DOHH2 (cell line): ENCODE results near the gene PRDX6.
"Not testable (repeated sequence)": the region's sequence is repeated elsewhere in the genome, so short reads cannot be mapped to it uniquely, and the experiment has no call there.

Experiments used
- H3F3A ChIP-seq: fragments of 200-600 bp; sonication (generic), shearing (Covaris generic); 2 replicates; pipeline ENCODE4 v1.6.0; 2016; ENCODE audit warnings: antibody characterized with exemption, mild to moderate bottlenecking; ENCODE audit not compliant: control insufficient read depth, insufficient read depth
- H3K27ac ChIP-seq: fragments of 200-600 bp; sonication (generic); 2 replicates; pipeline ENCODE4 v1.5.1; 2014; ENCODE audit warnings: low read depth, mild to moderate bottlenecking, low read length, moderate library complexity
- H3K27me3 ChIP-seq: fragments of 200-600 bp; sonication (generic); 2 replicates; pipeline ENCODE4 v1.6.1; 2014; ENCODE audit warnings: mild to moderate bottlenecking, low read length, mixed read lengths; ENCODE audit not compliant: control insufficient read depth
- H3K36me3 ChIP-seq: fragments of 200-600 bp; sonication (generic); 2 replicates; pipeline ENCODE4 v1.6.1; 2014; ENCODE audit warnings: mild to moderate bottlenecking, low read length, moderate library complexity, mixed read lengths; ENCODE audit not compliant: control insufficient read depth
- H3K4me1 ChIP-seq: fragments of 200-600 bp; sonication (generic); 2 replicates; pipeline ENCODE4 v1.6.1; 2014; ENCODE audit warnings: mild to moderate bottlenecking, low read length, mixed read lengths; ENCODE audit not compliant: control insufficient read depth
- H3K4me2 ChIP-seq: fragments of 200-600 bp; sonication (generic); 2 replicates; pipeline ENCODE4 v1.6.0; 2014; ENCODE audit warnings: mild to moderate bottlenecking, low read length, moderate library complexity
- H3K4me3 ChIP-seq: fragments of 200-600 bp; sonication (generic); 2 replicates; pipeline ENCODE4 v1.5.1; 2014; ENCODE audit warnings: mild to moderate bottlenecking, low read length, mixed read lengths
- H3K79me2 ChIP-seq: fragments of 200-600 bp; sonication (generic); 2 replicates; pipeline ENCODE4 v1.6.1; 2014; ENCODE audit warnings: mild to moderate bottlenecking, low read length, mixed read lengths; ENCODE audit not compliant: control insufficient read depth
- H3K9me2 ChIP-seq: fragments of 200-600 bp; sonication (generic); replicated peaks from 2 replicates; pipeline ENCODE4 v1.6.1; 2014; ENCODE audit warnings: mild to moderate bottlenecking, low read length, mixed read lengths; ENCODE audit not compliant: control insufficient read depth
- H3K9me3 ChIP-seq: fragments of 200-600 bp; sonication (generic); 2 replicates; pipeline ENCODE4 v1.6.1; 2014; ENCODE audit warnings: antibody characterized with exemption, low read length, mixed read lengths; ENCODE audit not compliant: control insufficient read depth, insufficient read depth
- H4K20me1 ChIP-seq: fragments of 200-600 bp; sonication (generic); 2 replicates; pipeline ENCODE4 v1.6.0; 2014; ENCODE audit warnings: low read depth, mild to moderate bottlenecking, antibody characterized with exemption, low read length, moderate library complexity; ENCODE audit not compliant: control insufficient read depth, insufficient read depth
- EZH2phosphoT487 ChIP-seq: fragments of 200-600 bp; sonication (generic); IDR thresholded peaks from 2 replicates; pipeline ENCODE4 v1.6.1; 2017; ENCODE audit warnings: borderline replicate concordance, mild to moderate bottlenecking, antibody characterized with exemption, low read length, moderate library complexity, mixed read lengths
- TF ChIP-seq, protein P1 (sequence below): fragments of 200-600 bp; sonication (generic); IDR thresholded peaks from one replicate; pipeline ENCODE4 v1.5.1; 2014; ENCODE audit warnings: antibody characterized with exemption, mild to moderate bottlenecking, low read depth, low read length; ENCODE audit not compliant: poor library complexity, severe bottlenecking

Gene PRDX6

DNA sequence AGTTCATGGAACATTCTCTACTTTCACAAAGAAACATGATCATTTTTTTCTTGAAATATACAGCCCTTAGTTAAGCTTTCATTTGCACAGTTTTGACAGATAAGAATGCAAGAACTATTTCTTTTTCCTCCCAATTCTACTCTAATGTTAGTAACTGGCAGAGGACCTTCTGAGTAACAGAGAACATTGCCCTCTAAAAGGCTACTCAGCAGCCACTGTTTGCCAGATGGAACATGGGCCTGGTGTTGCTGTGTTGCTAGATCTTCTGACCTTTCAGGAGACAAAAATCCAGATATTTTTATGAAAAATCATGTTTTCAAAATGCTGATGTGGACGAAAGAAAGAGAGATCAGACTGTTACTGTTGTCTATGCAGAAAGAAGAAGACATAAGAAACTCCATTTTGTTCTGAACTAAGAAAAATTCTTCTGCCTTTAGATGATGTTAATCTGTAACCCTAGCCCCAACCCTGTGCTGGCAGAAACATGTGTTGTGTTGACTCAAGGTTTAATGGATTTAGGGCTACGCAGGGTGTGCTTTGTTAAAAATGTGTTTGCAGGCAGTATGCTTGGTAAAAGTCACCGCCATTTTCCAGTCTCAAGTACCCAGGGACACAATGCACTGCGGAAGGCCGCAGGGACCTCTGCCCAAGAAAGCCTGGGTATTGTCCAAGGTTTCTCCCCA lies 2.9 kb upstream of the PRDX6 start:
- TF ChIP-seq EZH2phosphoT487: no peak
- TF ChIP-seq, protein P1, sequence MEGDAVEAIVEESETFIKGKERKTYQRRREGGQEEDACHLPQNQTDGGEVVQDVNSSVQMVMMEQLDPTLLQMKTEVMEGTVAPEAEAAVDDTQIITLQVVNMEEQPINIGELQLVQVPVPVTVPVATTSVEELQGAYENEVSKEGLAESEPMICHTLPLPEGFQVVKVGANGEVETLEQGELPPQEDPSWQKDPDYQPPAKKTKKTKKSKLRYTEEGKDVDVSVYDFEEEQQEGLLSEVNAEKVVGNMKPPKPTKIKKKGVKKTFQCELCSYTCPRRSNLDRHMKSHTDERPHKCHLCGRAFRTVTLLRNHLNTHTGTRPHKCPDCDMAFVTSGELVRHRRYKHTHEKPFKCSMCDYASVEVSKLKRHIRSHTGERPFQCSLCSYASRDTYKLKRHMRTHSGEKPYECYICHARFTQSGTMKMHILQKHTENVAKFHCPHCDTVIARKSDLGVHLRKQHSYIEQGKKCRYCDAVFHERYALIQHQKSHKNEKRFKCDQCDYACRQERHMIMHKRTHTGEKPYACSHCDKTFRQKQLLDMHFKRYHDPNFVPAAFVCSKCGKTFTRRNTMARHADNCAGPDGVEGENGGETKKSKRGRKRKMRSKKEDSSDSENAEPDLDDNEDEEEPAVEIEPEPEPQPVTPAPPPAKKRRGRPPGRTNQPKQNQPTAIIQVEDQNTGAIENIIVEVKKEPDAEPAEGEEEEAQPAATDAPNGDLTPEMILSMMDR: no peak
- H3K36me3 ChIP-seq: peaks cover 21% of the 10 kb centered on the region
- no peak overlapping the region for H3K4me3 ChIP-seq
- H3K79me2 ChIP-seq: peaks cover 34% of the 10 kb centered on the region
- H3K4me2 ChIP-seq: no peak overlapping the region
- no peaks in the 10 kb centered on the region for H3F3A ChIP-seq
- peaks cover 24% of the 10 kb centered on the region for H3K4me1 ChIP-seq
- H3K9me2 ChIP-seq: no peaks in the 10 kb centered on the region
- H4K20me1 ChIP-seq: peaks cover 4% of the 10 kb centered on the region; the same call in 1 of the 2 replicates
- no peak overlapping the region for H3K27ac ChIP-seq
- H3K9me3 ChIP-seq: peaks cover 20% of the 10 kb centered on the region
- H3K27me3 ChIP-seq: no peaks in the 10 kb centered on the region

- not testable (repeated sequence) for H3K4me3 ChIP-seq, H3F3A ChIP-seq, H4K20me1 ChIP-seq, H3K27ac ChIP-seq, H3K4me2 ChIP-seq, H3K9me2 ChIP-seq, H3K27me3 ChIP-seq
- peaks cover 28% of the 10 kb centered on the region for H3K36me3 ChIP-seq
- H3K9me3 ChIP-seq: peaks cover 20% of the 10 kb centered on the region
- peaks cover 28% of the 10 kb centered on the region for H3K4me1 ChIP-seq
- H3K79me2 ChIP-seq: peaks cover 41% of the 10 kb centered on the region
Measured at GRCh38 chr1:173474780-173475421, 2.2 kb upstream of the PRDX6 start.

DNA sequence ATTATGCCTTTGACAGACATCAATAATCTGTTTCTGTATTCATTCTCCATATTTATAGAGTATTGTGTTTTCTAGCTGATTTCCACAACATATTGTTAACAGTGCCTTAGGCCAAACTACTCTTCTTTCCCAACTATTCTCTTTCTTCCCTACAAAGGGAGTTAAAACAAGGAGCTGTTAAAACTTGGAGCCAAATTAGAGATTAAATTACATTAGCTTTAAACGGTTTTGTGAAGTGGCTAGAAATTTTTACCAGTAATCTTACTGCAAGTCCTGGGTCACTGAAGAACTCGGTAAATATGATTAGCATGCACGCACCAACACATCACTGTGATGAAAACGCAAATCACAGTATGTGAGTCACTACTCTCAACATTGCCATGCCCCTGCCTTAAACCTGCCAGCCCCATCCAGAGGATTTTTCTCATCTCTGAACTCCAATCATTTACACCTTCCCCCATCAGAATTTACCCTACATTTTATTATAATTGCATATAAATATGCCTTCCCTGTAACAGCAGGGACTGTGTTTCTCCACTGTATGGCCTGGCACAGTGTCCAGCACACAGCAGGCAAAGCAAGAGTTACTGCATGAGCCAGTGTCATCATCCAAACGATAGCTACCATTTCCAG lies 1.5 kb upstream of the PRDX6 start:
- Histone ChIP-seq H3K27ac (no peak overlapping the region), H3K9me3 (peaks cover 17% of the 10 kb centered on the region), H3K9me2 (no peaks in the 10 kb centered on the region), H3K79me2 (peaks cover 47% of the 10 kb centered on the region), H3K4me3 (peak overlapping the region; percentile 98), H3K27me3 (no peaks in the 10 kb centered on the region), H3K36me3 (peaks cover 36% of the 10 kb centered on the region), H3K4me2 (peak overlapping the region; percentile 97), H4K20me1 (peaks cover 4% of the 10 kb centered on the region; the same call in 1 of the 2 replicates), H3F3A (no peaks in the 10 kb centered on the region), H3K4me1 (peaks cover 28% of the 10 kb centered on the region)
- TF ChIP-seq, protein P1: no peak
- no peak for TF ChIP-seq EZH2phosphoT487
